ENCODE results near the gene TTC21A. TPM values are rescaled to one million over a fixed set of nuclear protein-coding genes. Genes with fewer than 3 reads are reported as not detected.
"Not testable (repeated sequence)": the region's sequence is repeated elsewhere in the genome, so short reads cannot be mapped to it uniquely, and the experiment has no call there.

The TTC21A gene
- total RNA-seq (ENCODE audit: low replicate concordance) = 2.4 and 3.8 TPM in 2 replicates

GRCh38 chr3:39107388-39108199, at the start of gene TTC21A, which contains the start of gene GORASP1:
TTC21A (plus strand) TSS chr3:39107680; CDS start chr3:39107838, 158 bp downstream.
GORASP1 (minus strand) TSS chr3:39107627; CDS start chr3:39107541, 86 bp downstream.
- H3K4me3 ChIP-seq (ENCODE audit: low read depth, low read length) = peak within 1 kb of the TSS; percentile 93
- no peak for TF ChIP-seq CTCF (IDR thresholded peaks at IDR 0.05; ENCODE audit: insufficient read depth, low read length)
- peak; percentile 85 for DNase-seq (ENCODE audit: low read depth)

GRCh38 chr3:39061228-39061627, 46.3 kb upstream of the TTC21A start:
- not testable (repeated sequence) for H3K4me3 ChIP-seq (ENCODE audit: low read depth, low read length); DNase-seq (ENCODE audit: low read depth)

- no peak for TF ChIP-seq CTCF (IDR thresholded peaks at IDR 0.05; ENCODE audit: insufficient read depth, low read length)
- no peak overlapping the region for H3K4me3 ChIP-seq (ENCODE audit: low read depth, low read length)
- DNase-seq (ENCODE audit: low read depth) = no peak
These were observed 45.3 kb upstream of the TTC21A start for GRCh38 chr3:39062180-39062579.

GRCh38 chr3:39063143-39063542, 44.3 kb upstream of the TTC21A start:
- DNase-seq (ENCODE audit: low read depth) = no peak
- TF ChIP-seq CTCF (IDR thresholded peaks at IDR 0.05; ENCODE audit: insufficient read depth, low read length) = no peak
- no peak overlapping the region for H3K4me3 ChIP-seq (ENCODE audit: low read depth, low read length)

GRCh38 chr3:39064646-39065045, 42.8 kb upstream of the TTC21A start:
- no peak overlapping the region for H3K4me3 ChIP-seq (ENCODE audit: low read depth, low read length)
- no peak for TF ChIP-seq CTCF (IDR thresholded peaks at IDR 0.05; ENCODE audit: insufficient read depth, low read length)
- DNase-seq (ENCODE audit: low read depth) = peak; percentile 64

GRCh38 chr3:39065197-39065596, 42.3 kb upstream of the TTC21A start:
- H3K4me3 ChIP-seq (ENCODE audit: low read depth, low read length) = no peak overlapping the region
- peak; percentile 61 for TF ChIP-seq CTCF (IDR thresholded peaks at IDR 0.05; ENCODE audit: insufficient read depth, low read length)
- DNase-seq (ENCODE audit: low read depth) = peak; percentile 39

- peak; percentile 10 for DNase-seq (ENCODE audit: low read depth)
- H3K4me3 ChIP-seq (ENCODE audit: low read depth, low read length) = no peak overlapping the region
- no peak for TF ChIP-seq CTCF (IDR thresholded peaks at IDR 0.05; ENCODE audit: insufficient read depth, low read length)
These were observed 40.2 kb upstream of the TTC21A start for GRCh38 chr3:39067286-39067685.
